Nucleus accumbens (tissue), 56 donors: ENCODE results near the gene RBMY1D.
"Not testable (repeated sequence)": the region's sequence is repeated elsewhere in the genome, so short reads cannot be mapped to it uniquely, and the experiment has no call there.

Experiments
- DNase-seq, 56 donors: peaks; one replicate each; lab custom pipeline; 2025; lab: John Stamatoyannopoulos, UW

RBMY1D gene

GRCh38 chrY:21894426-21894825 lies at the start of gene RBMY1D:
RBMY1D (minus strand) TSS chrY:21894526; CDS start chrY:21892513, 2,013 bp downstream.
- DNase-seq, result not testable (repeated sequence)

GRCh38 chrY:21917932-21918331 lies 23.6 kb upstream of the RBMY1D start, which contains the start of gene RBMY1E:
RBMY1E (minus strand) TSS chrY:21918032; CDS start chrY:21916054, 1,978 bp downstream.
- not testable (repeated sequence) for DNase-seq

GRCh38 chrY:21869407-21870076 lies 24.8 kb downstream of the RBMY1D start:
- not testable (repeated sequence) for DNase-seq

- no peak for DNase-seq
Observed at GRCh38 chrY:21845481-21845880, 48.8 kb downstream of the RBMY1D start.

GRCh38 chrY:21842090-21842489 lies 52.2 kb downstream of the RBMY1D start:
- DNase-seq, result peak in 1 of 56 donors; percentile 1

GRCh38 chrY:21839489-21839888 lies 54.8 kb downstream of the RBMY1D start:
- DNase-seq, result peak in 1 of 56 donors; percentile 0

GRCh38 chrY:21836343-21836742 lies 58.0 kb downstream of the RBMY1D start:
- no peak for DNase-seq

GRCh38 chrY:21835052-21835451 lies 59.3 kb downstream of the RBMY1D start:
- no peak for DNase-seq
